Effector memory CD4-positive, alpha-beta T cell (primary cell): ENCODE results near the gene MOV10.
A peak's percentile ranks its signal among the peaks of the same experiment; 100 is the strongest.

ENCODE experiments used
- DNase-seq, 3 donors: peaks; one replicate each; pipeline ENCODE4 v3.0.0-alpha.2; 2020
- H3K27ac ChIP-seq: 2 replicates; pipeline ENCODE4 v1.7.0; 2013; ENCODE audit warnings: mild to moderate bottlenecking, low read length, moderate library complexity; ENCODE audit not compliant: insufficient read depth, poor library complexity, severe bottlenecking
- H3K27me3 ChIP-seq: replicated peaks from 2 replicates; pipeline ENCODE4 v1.7.0; 2013; ENCODE audit warnings: mild to moderate bottlenecking, low read length; ENCODE audit not compliant: insufficient read depth, control insufficient read depth, poor library complexity, severe bottlenecking
- H3K36me3 ChIP-seq: 2 replicates; pipeline ENCODE4 v1.7.0; 2013; ENCODE audit warnings: mild to moderate bottlenecking, low read length, moderate library complexity; ENCODE audit not compliant: control insufficient read depth, insufficient read depth
- H3K4me1 ChIP-seq: 2 replicates; pipeline ENCODE4 v1.7.0; 2013; ENCODE audit warnings: low read length, mild to moderate bottlenecking; ENCODE audit not compliant: control insufficient read depth, insufficient read depth, poor library complexity, severe bottlenecking
- H3K4me3 ChIP-seq: 2 replicates; pipeline ENCODE4 v1.7.0; 2013; ENCODE audit warnings: low read length, low read depth, mild to moderate bottlenecking; ENCODE audit not compliant: insufficient read depth, poor library complexity, severe bottlenecking
- H3K9me3 ChIP-seq: 2 replicates; pipeline ENCODE4 v1.7.0; 2013; ENCODE audit warnings: mild to moderate bottlenecking, low read length, moderate library complexity; ENCODE audit not compliant: control insufficient read depth
- total RNA-seq, 3 donors: gene quantifications; one replicate each; lab custom pipeline; 2026; lab: John Stamatoyannopoulos, UW

The MOV10 gene
- total RNA-seq, result 78.8 to 83.6 (median 82.4) reads per million in 3 donors

DNA sequence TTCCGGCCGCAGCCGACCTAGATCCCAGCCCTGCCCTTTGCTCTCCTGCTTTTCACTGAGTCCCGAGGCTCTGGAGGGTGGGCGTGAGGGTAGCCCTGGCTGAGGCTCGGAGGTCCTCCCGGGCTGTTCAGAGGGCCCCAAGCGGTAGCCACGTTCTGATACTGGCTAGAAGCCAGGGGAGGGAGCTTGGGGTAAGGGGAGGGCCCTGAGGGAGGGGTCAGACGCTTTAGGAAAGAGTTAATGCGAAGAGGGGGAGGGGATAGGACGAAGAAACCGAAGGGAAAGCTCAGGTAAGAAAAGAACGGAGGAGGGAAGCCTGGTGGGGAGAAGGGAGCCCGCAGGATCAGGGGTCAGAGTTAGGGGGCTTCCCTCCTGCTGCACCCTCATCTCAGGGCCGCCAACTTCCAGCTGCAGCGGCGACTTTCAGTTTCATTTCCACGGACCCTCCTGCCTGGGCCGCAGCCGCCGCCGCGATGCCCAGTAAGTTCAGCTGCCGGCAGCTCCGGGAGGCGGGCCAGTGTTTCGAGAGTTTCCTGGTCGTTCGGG is at the start of gene MOV10:
MOV10 (plus strand) TSS at position 220 of the 546 bp plus-strand sequence; CDS start at position 474, 254 bp downstream.
- Histone ChIP-seq H3K27ac (peak within 1 kb of the TSS; percentile 79), H3K4me3 (peak within 1 kb of the TSS; percentile 95), H3K27me3 (no peaks in the 10 kb centered on the region), H3K36me3 (peaks cover 5% of the 10 kb centered on the region), H3K4me1 (peaks cover 19% of the 10 kb centered on the region), H3K9me3 (no peaks in the 10 kb centered on the region)
- peak; percentile 35 to 46 (median 40) for DNase-seq

DNA sequence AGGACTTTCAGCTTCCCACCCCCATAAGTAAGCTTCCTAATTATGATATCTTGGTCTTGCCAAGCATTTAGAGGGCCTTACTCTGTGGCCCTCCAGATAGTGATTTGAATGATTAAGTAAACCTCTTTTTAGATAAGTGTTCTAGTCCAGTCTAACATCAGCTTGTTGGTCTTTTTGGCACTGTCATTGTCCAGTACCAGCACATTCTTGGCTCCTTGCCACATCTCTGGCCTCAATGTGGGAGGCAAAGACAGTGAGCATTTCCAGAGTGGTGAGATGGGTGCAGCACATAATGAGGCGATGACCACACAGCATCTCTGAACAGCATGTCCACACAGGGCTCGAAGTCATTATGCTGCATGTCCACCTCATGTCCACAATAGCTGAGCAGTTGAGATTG is 48.8 kb upstream of the MOV10 start:
- no peak for DNase-seq
- H3K27me3 ChIP-seq, result no peaks in the 10 kb centered on the region
- H3K4me1 ChIP-seq, result peaks cover 33% of the 10 kb centered on the region
- peaks cover 19% of the 10 kb centered on the region for H3K36me3 ChIP-seq
- H3K4me3 ChIP-seq, result no peak overlapping the region
- no peaks in the 10 kb centered on the region for H3K9me3 ChIP-seq
- peak overlapping the region; percentile 18 for H3K27ac ChIP-seq

GRCh38 chr1:112626193-112626592 is 48.3 kb upstream of the MOV10 start:
- DNase-seq, result no peak
- Histone ChIP-seq H3K27ac (no peak overlapping the region), H3K4me1 (peaks cover 30% of the 10 kb centered on the region), H3K36me3 (peaks cover 19% of the 10 kb centered on the region), H3K4me3 (no peak overlapping the region), H3K9me3 (no peaks in the 10 kb centered on the region), H3K27me3 (no peaks in the 10 kb centered on the region)

DNA sequence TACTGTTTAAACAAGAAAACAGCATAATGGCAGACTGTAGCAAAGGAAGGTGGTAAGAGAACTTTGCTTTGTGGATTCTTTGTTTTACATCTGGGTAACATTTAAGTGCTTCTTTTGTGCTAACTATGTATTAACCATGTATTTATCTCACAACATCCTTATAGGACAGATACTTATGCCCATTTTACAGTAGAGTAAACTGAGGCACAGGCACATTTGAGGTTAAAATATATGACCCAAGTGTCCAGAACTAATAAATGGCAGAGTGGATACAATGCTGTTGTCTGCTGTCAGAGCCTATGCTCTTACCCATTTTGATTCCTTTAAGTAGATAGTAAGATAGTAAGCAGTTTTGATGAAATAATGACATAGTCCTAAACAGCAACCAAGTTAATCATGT is 47.6 kb upstream of the MOV10 start:
- H3K4me1 ChIP-seq, result peaks cover 28% of the 10 kb centered on the region

GRCh38 chr1:112628516-112628915 is 45.9 kb upstream of the MOV10 start:
- H3K4me1 ChIP-seq, result peaks cover 21% of the 10 kb centered on the region
- no peaks in the 10 kb centered on the region for H3K9me3 ChIP-seq
- no peaks in the 10 kb centered on the region for H3K27me3 ChIP-seq
- peaks cover 19% of the 10 kb centered on the region for H3K36me3 ChIP-seq
- H3K4me3 ChIP-seq, result no peak overlapping the region
- no peak overlapping the region for H3K27ac ChIP-seq
- DNase-seq, result no peak

More for the DNA sequence above, 47.6 kb upstream of the MOV10 start:
- H3K27me3 ChIP-seq, result no peaks in the 10 kb centered on the region
- H3K36me3 ChIP-seq, result peaks cover 19% of the 10 kb centered on the region
- H3K9me3 ChIP-seq, result no peaks in the 10 kb centered on the region
- H3K4me3 ChIP-seq, result no peak overlapping the region
- H3K27ac ChIP-seq, result no peak overlapping the region
- DNase-seq, result no peak

GRCh38 chr1:112629256-112629655 is 45.2 kb upstream of the MOV10 start:
- Histone ChIP-seq H3K9me3 (no peaks in the 10 kb centered on the region), H3K27ac (no peak overlapping the region), H3K27me3 (no peaks in the 10 kb centered on the region), H3K4me1 (peaks cover 21% of the 10 kb centered on the region), H3K36me3 (peaks cover 19% of the 10 kb centered on the region), H3K4me3 (no peak overlapping the region)
- DNase-seq, result no peak

DNA sequence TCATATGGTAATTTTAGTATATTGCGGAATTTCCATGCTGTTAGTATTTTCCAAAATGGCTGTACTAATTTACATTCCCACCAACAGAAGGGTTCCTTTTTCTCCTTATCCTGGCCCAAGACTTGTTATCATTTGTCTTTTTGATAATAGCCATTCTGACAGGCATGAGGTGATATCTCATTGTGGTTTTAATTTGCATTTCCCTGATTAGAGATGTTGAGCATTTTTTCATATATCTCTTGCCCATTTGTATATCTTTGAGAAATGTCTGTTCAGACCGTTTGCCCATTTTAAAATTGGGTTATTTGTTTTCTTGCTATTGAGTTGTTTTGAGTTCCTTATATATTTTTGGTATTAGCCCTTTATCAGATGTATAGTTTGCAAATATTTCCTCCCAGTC is 40.8 kb upstream of the MOV10 start:
- Histone ChIP-seq H3K4me3 (no peak overlapping the region), H3K27ac (no peak overlapping the region), H3K4me1 (peaks cover 19% of the 10 kb centered on the region), H3K9me3 (no peaks in the 10 kb centered on the region), H3K36me3 (peaks cover 9% of the 10 kb centered on the region), H3K27me3 (no peaks in the 10 kb centered on the region)
- no peak for DNase-seq

- no peak overlapping the region for H3K4me3 ChIP-seq
- no peak for DNase-seq
- H3K27ac ChIP-seq, result no peak overlapping the region
These were observed 40.1 kb upstream of the MOV10 start for GRCh38 chr1:112634367-112634766.

GRCh38 chr1:112636056-112636455 is 38.4 kb upstream of the MOV10 start:
- DNase-seq, result no peak
- Histone ChIP-seq H3K27me3 (no peaks in the 10 kb centered on the region), H3K9me3 (no peaks in the 10 kb centered on the region), H3K27ac (peak overlapping the region; percentile 27), H3K4me1 (peaks cover 19% of the 10 kb centered on the region), H3K4me3 (peak overlapping the region; percentile 10), H3K36me3 (peaks cover 6% of the 10 kb centered on the region)

More at GRCh38 chr1:112634367-112634766, 40.1 kb upstream of the MOV10 start:
- H3K4me1 ChIP-seq, result peaks cover 19% of the 10 kb centered on the region
- peaks cover 9% of the 10 kb centered on the region for H3K36me3 ChIP-seq
- H3K27me3 ChIP-seq, result no peaks in the 10 kb centered on the region
- H3K9me3 ChIP-seq, result no peaks in the 10 kb centered on the region

DNA sequence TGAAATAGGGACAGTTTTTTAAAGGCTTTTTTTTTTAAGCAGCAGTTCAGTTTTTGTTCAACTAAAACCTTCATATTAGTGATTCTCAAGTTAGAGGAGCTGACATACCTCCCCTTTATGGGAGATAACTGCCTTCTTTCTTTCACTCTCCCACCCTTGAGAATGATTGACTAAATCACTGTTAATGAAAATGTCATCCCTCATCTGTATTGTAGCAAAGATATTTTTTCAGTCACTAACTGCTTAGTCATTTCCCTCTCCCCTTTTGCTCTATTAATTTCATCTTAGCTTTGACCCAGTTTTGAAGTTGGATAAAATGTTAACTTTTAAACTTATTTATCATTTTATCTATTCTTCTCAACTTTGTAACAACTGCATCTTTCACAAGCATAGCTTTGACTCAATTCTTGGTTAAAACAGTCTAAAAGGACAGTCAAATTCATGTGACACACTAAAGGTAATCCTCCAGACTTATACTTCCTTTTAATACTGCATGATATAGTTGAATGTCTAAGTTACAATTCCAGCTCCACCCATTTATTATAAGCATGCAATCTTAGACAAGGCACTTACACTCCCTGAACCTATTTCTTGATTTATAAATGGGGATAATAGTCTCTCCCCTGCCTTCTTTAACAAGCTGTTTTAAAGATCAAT is 37.7 kb upstream of the MOV10 start:
- DNase-seq, result no peak
- peaks cover 19% of the 10 kb centered on the region for H3K4me1 ChIP-seq
- H3K27ac ChIP-seq, result peak overlapping the region; percentile 27
- no peak overlapping the region for H3K4me3 ChIP-seq
- no peaks in the 10 kb centered on the region for H3K9me3 ChIP-seq
- H3K27me3 ChIP-seq, result no peaks in the 10 kb centered on the region
- peaks cover 6% of the 10 kb centered on the region for H3K36me3 ChIP-seq
